Measurements from ENCODE around the gene XG.
"Not testable (repeated sequence)": the region's sequence is repeated elsewhere in the genome, so short reads cannot be mapped to it uniquely, and the experiment has no call there.

Gene XG

DNA sequence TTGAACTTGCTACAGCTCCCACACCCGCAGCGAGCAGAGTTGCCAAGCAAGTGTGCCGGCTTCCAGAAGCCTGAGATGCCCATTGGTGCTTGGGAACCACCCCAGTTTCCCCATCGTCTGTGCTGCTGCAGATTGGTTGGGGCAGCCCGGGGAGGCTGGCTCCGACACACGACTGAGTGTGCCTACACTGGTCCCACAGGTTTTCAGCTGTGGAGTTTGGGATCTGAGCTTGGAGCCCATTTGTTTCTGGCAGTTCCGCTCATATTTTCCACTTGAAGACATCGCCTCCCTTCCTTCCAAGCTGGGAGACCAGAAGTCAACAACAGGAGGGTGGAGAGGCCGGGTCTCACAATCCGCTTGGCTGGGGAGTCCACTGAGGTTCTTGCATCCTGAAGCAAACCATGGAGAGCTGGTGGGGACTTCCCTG, at the start of gene XG:
XG (plus strand) TSS at position 167 of the 427 bp plus-strand sequence; CDS start at position 402, 235 bp downstream.
- DNase-seq, result not testable (repeated sequence)

- DNase-seq, result no peak
Measured at GRCh38 chrX:2703991-2704369, 47.9 kb upstream of the XG start.

DNA sequence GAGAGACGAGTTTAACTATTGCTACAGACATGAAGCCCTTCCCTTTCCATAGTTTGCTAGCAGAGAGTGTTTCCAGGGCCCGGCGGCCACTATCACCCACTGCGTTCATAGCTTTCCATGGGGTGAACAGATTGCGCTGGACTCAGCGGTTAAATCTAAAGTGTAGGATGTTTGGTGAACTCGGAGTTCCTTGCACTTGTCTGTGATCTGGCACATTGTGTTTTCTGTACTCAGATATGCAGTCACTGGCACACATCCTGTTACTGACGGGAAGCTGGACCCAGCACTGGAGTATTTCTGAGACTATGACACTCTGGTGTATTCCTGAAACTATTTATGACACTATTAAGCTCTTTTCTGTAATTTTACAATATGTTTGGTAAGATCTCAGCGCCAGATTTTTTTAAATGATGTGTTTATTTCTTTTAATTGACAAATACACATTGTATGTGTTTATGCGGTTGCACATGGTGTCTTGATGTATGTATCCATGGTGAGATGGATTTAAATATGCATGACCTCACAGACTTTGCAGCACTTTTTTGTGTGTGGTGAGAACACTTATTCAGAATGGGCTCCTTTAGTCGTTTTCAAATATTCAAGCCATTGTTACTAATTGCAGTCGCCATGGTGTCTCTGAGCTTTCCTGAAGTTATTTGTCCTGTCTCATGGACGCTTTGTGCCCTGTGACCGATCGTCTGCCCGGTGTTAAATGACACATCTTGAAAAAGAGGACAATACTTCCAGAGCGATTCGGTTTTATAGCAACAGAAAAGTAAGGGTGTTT, 46.6 kb upstream of the XG start:
- DNase-seq, result no peak

GRCh38 chrX:2707334-2707760, 44.5 kb upstream of the XG start:
- DNase-seq, result no peak

DNA sequence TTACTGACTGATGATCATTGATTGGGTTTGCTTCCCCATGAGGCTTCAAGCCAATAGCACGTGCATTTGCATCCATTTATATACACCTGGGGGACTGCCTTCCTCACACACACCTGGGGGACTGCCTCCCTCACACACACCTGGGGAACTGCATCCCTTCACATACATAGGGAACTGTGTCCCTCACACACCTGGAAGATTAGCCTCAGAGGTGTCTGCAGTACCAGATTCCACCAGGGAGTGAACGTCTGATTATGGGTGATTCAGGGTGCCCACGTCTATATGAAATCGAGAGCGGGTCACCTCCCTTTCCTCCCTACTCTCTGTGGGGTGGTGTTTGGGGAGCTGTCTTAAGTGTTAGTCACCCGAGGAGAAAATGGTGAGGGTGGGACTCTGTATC, 43.8 kb upstream of the XG start:
- DNase-seq, result no peak

GRCh38 chrX:2708592-2709188, 43.1 kb upstream of the XG start:
- DNase-seq, result no peak

DNA sequence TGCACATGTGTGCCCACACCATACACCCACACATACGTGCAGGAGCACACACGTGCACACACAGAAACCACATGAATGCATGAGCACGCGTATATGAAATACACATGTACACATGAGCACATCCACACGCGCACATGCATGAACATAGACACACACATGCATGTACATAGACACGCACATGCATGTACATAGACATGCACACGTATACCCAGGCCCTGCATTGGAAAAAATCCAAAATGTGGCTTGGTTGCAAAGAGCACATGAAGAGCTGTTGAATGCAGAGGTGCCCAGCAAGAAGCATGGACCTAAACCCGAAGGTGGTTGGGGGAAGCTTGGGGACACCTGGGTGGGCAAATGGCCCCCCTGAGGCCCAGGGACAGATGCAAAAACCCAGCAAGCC, 42.3 kb upstream of the XG start:
- no peak for DNase-seq

DNA sequence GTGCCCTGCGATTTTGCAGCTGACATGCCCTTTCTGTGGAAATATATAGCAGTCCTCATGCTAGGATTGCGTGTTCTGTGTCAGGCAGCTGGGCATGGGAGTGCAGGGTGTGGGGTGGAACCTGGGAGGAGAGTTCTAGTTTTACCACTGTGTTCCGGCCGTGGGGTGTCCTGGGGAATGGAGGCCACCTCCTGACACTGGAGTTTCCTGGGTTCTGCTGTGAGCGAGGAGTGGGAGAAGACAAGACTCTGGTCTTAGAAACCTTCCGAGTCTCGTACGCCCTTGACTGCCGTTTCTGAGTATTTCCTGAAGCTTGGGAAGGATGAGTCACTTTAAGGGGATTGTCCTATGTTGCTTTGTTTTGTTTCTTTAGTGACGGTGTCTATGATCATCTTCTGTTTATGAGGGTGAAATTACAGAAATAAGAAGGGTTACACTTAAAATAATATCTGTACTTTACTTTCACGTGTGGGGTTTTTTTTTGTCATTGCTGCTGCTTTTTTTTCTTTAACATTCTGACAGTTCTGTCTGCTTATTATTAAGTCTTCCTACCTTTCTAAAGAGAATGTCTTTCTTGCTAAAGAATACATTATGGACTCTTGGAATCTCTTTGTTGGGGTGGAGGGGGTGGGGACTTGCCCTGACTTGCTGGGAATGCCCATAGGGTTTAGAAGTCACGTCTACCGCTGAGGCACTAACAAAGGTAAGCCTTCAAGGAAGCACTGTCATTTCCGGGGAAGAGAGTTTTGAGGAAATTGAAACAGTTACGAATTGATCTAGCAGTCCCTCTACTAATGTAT, 41.6 kb upstream of the XG start:
- DNase-seq, result no peak

DNA sequence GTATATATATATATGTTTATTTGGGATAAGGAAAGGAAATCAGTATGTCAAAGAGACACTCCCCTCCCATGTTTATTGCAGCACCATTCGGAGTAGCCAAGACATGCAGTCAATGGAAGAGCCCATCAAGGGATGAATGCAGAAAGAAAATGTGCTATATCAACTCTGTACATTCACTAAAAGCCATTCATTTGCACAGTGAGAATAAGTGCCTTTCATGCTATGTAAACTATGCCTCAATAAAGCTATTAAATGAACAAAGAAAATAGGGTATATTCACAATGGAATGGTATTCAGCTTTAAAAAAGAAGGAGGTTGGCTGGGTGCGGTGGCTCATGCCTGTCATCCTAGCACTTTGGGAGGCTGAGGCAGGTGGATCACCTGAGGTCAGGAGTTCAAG, 40.4 kb upstream of the XG start:
- no peak for DNase-seq

DNA sequence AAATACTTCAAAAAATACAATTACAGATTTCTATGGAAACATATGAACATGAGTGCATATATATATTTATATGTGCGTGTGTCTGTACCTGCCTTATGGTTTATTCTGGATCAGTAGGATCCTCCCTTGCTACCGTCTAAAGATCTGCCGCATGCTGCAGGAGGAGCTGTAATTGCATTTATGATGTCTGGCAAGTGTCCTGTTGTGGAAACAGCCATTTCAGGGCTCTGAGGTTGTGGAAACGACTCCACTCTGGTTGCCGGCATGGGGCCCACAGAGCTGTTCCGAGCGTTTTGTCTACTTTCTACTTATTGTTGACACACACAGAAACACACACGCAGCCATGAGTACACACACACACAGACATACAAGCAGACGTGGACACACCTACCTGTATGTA, 39.4 kb upstream of the XG start:
- no peak for DNase-seq

GRCh38 chrX:2712890-2713840, 38.7 kb upstream of the XG start:
- no peak for DNase-seq

GRCh38 chrX:2714551-2714950, 37.3 kb upstream of the XG start:
- no peak for DNase-seq

- no peak for DNase-seq
Measured at GRCh38 chrX:2715066-2715600, 36.7 kb upstream of the XG start.

DNA sequence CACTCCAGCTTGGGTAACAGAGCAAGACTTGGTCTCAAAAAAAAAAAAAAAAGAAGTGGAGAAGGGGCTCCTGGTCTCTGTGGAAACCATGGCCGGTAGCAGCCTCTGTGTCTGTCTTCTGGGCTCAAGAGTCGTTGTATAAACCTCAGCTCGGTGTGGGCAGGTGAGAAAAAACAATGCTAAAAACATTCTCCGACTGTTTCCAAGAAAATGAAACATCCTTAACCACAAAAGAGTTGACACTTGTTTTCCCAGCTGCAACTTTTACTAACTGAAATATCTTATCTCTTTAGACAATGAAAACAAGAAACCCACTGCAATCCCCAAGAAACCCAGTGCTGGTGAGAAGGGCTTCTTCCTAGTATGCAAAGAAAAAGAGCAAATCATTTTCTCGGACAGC, 34.5 kb upstream of the XG start:
- DNase-seq, result no peak

DNA sequence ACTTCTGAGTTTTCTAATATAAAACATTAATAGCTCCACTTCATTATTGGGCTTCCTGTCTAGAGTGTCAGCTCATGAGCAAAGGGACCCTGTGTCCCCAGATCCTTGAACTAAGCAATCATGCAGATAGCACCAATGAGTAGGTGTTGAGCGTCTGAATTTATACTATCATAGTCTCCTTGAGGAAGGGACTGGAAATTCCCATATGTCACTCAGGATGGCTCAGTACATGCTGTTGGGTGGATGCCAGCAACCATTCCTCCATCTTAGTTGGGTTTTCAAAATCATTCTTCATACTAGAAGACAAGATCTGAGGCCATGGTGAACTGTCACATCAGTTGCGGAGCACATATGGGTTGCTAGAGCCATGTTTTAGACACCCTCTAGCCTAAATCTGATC, 33.0 kb upstream of the XG start:
- no peak for DNase-seq

DNA sequence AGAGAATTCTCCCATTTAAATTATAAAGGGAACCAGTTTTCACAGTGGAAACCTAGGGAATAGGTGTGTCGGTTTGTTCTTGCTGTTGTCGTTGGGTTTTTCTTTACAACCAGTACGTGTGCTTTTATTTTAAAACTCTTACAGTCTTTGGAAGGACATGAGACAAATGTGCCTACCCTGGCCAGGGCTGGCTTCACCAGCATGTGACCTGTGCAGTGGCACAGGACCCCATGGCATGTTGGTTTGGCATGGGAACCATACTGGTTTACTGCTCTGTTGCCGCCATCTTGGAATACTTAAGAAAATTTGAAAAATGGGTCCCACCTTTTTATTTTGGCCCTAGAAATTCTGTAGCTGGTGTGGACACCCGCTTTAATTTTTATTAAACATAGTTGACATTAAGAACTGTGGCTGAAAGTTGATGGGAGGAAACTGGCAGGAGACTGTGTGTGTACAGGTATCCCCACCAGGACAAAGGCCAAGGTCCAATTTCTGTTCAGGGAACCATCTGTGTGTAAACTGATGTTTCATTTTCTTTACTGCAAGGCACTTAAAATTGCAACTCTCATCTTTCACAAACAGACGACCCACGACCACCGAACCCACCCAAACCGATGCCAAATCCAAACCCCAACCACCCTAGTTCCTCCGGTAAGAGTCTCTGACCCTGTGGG, 31.9 kb upstream of the XG start:
- DNase-seq, result no peak

DNA sequence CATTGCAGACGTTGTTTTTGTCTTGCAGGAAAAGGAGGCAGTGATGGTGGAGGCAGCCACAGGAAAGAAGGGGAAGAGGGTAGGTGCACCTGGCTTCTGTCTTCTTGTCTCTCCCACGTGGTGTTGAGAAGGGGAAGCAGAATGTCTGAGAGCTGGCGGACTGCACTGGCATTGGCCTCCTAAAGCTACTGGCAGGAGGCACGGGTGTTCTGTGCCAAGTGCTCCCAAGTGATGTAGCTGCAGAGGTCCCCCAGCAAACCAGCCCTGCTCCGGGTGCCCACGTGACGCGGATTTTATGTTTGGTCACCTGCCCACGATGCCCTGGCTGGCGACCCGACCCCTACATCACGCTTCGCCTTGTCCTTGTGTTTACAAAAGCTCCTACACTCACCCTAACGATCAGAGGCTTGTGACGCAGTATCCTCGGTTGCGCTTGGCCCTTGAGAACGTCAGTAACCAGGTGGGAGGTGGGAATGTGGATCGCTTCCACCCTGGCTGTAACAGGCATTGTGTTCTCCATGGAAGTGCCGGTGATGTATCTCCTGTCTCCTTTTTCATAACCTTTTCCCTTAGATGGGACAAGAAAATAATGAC, 28.5 kb upstream of the XG start:
- DNase-seq, result no peak

DNA sequence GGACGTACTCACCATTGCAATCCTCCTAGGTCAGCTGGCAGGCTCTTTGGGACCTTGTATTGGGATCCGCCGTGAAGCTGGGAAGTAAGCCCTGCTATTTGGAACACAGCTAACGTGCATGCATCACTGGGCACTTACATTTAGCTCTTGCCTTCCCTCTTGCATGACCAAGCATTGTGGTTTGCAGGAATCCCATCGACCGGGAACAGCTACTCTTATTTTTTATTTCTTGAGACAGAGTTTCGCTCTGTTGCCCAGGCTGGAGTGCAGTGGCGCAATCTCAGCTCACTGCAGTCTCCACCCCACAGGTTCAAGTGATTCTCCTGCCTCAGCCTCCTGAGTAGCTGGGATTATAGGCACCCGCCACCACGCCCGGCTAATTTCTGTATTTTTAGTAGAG, 24.6 kb upstream of the XG start:
- DNase-seq, result not testable (repeated sequence)

GRCh38 chrX:2732076-2732475, 19.8 kb upstream of the XG start:
- DNase-seq, result no peak

DNA sequence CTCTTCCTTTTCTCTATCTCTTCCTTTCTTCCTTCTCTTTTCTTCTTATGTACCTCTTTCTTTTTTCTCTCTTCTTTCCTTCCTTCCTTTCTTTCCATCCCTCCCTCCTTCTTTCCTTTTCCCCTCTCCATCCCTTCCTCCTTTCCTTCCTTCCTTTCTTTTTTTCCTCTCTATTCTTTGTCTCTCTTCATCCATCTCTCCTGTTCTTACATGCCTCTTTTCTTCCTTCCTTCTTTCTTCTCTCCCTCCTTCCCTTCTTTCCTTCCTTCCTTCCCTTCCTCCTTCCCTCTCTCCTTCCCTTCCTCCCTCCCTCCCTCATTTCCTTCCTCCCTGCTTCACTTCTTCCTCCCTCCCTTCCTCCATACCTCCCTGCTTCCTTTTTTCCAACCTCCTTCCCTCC, 19.2 kb upstream of the XG start:
- DNase-seq, result no peak

GRCh38 chrX:2733286-2733685, 18.6 kb upstream of the XG start:
- DNase-seq, result no peak

DNA sequence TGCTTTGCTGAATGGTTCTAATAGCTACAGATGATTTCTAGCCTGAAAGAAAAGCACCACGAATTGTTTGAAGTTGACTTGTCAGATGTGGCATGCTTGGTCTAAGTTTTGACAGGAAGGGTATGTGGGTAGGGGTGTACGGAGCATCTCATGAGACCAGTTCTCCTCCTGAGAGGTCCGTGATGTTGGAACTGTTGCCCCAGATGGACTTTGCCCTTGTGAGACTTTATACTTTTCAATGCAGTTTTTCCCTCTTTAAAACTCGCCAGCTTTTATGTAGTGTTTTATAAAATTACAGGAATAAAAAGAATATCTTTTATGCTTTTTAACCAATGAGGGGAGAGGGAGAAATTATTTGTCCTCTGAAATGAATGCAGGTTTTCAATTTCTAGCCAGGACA, 16.6 kb upstream of the XG start:
- DNase-seq, result no peak
